ENCODE data around the gene GPBAR1. TPM values are rescaled to one million over a fixed set of nuclear protein-coding genes. Genes with fewer than 3 reads are reported as not detected.

Gene GPBAR1
- polyA plus RNA-seq, 1 of the 3 experiments (the other 2 are of a cell fraction), result 0.13 TPM

GRCh38 chr2:218249691-218250090 lies 11.1 kb upstream of the GPBAR1 start:
- H3K9ac ChIP-seq, result no peak overlapping the region
- ChIA-PET CTCF (no interaction called here), POLR2A (no interaction called here)
- H3K9me2 ChIP-seq, result no peaks in the 10 kb centered on the region
- no peak for TF ChIP-seq YY1 (IDR thresholded peaks at IDR 0.05; ENCODE audit: low read depth)
- TF ChIP-seq USF1 (IDR thresholded peaks at IDR 0.05; ENCODE audit: borderline replicate concordance, low read depth), result no peak
- no peak for TF ChIP-seq RCOR1 (IDR thresholded peaks at IDR 0.05; ENCODE audit: low read length)
- H3F3A ChIP-seq (replicated peaks; ENCODE audit: insufficient read depth), result peaks cover 41% of the 10 kb centered on the region
- no peak overlapping the region for H3K27ac ChIP-seq (ENCODE audit: low read depth in 2 of 2, low read length in 1 of 2)
- no peaks in the 10 kb centered on the region for H4K20me1 ChIP-seq (ENCODE audit: insufficient read depth)
- no peak overlapping the region for H3K4me3 ChIP-seq (ENCODE audit: low read depth in 2 of 2, low read length in 1 of 2)
- H3K36me3 ChIP-seq (replicated peaks in 1 of 2; ENCODE audit: control insufficient read depth in 1 of 2, insufficient read depth in 2 of 2, low read length in 1 of 2), result peaks cover 65 to 76% of the 10 kb centered on the region in 2 experiments
- H3K4me2 ChIP-seq, result no peak overlapping the region
- peaks cover 39% of the 10 kb centered on the region; the same call in 1 of the 2 replicates for H3K79me2 ChIP-seq (ENCODE audit: insufficient read depth)
- no peak for DNase-seq
- H3K4me1 ChIP-seq (ENCODE audit: control insufficient read depth in 1 of 2, insufficient read depth in 2 of 2, low read depth in 1 of 2, low read length in 1 of 2), result no peaks in the 10 kb centered on the region
- H2AFZ ChIP-seq (ENCODE audit: low read depth), result no peak overlapping the region
- no peaks in the 10 kb centered on the region for H3K9me3 ChIP-seq
- 96% methylated on average over 13 of the region's 13 CpGs for WGBS (ENCODE audit: low lambda C conversion rate)
- H3K27me3 ChIP-seq (ENCODE audit: insufficient read depth), result no peaks in the 10 kb centered on the region

GRCh38 chr2:218252509-218253231 lies 8.1 kb upstream of the GPBAR1 start:
- WGBS (ENCODE audit: low lambda C conversion rate), result 79% methylated on average over 7 of the region's 7 CpGs
- POLR2A ChIA-PET, result no interaction called here
- Histone ChIP-seq H4K20me1 (ENCODE audit: insufficient read depth) (no peaks in the 10 kb centered on the region), H3K9me2 (no peaks in the 10 kb centered on the region), H3K9me3 (no peaks in the 10 kb centered on the region), H2AFZ (ENCODE audit: low read depth) (no peak overlapping the region), H3K79me2 (ENCODE audit: insufficient read depth) (peaks cover 19% of the 10 kb centered on the region; the same call in 1 of the 2 replicates), H3K4me3 (ENCODE audit: low read depth in 2 of 2, low read length in 1 of 2) (no peak overlapping the region), H3K27ac (ENCODE audit: low read depth in 2 of 2, low read length in 1 of 2) (no peak overlapping the region), H3K4me1 (ENCODE audit: control insufficient read depth in 1 of 2, insufficient read depth in 2 of 2, low read depth in 1 of 2, low read length in 1 of 2) (no peaks in the 10 kb centered on the region), H3K27me3 (ENCODE audit: insufficient read depth) (no peaks in the 10 kb centered on the region), H3K9ac (no peak overlapping the region), H3K4me2 (no peak overlapping the region), H3F3A (replicated peaks; ENCODE audit: insufficient read depth) (peaks cover 71% of the 10 kb centered on the region), H3K36me3 (replicated peaks in 1 of 2; ENCODE audit: control insufficient read depth in 1 of 2, insufficient read depth in 2 of 2, low read length in 1 of 2) (peaks cover 62 to 64% of the 10 kb centered on the region in 2 experiments)
- DNase-seq, result no peak
- CTCF ChIA-PET, result interaction anchor here (1.6 kb wide), 1 partner anchor 19 kb away, joined by 6 read pairs; no protein-coding TSS in a partner anchor
- TF ChIP-seq RFX5 (IDR thresholded peaks at IDR 0.05; ENCODE audit: low read length), result no peak
- no peak for TF ChIP-seq GATA2 (CRISPR knock-in tag; IDR thresholded peaks at IDR 0.05)
- TF ChIP-seq YY1 (IDR thresholded peaks at IDR 0.05; ENCODE audit: low read depth), result no peak
- TF ChIP-seq FOXJ3 (CRISPR knock-in tag; IDR thresholded peaks at IDR 0.05), result no peak
- TF ChIP-seq GABPA (IDR thresholded peaks at IDR 0.05; ENCODE audit: low read depth), result no peak
- TF ChIP-seq CTCF (IDR thresholded peaks at IDR 0.05), result no peak
- no peak for TF ChIP-seq MXI1 (IDR thresholded peaks at IDR 0.05; ENCODE audit: low read depth, low read length)
- TF ChIP-seq POLR2AphosphoS5 (IDR thresholded peaks at IDR 0.05; ENCODE audit: low read depth, low read length), result no peak
- no peak for TF ChIP-seq ELF1 (IDR thresholded peaks at IDR 0.05)
- TF ChIP-seq EP300 (IDR thresholded peaks at IDR 0.05; ENCODE audit: borderline replicate concordance in 1 of 2, low read depth in 1 of 2, low read length in 1 of 2), result no peak
- no peak for TF ChIP-seq USF1 (IDR thresholded peaks at IDR 0.05; ENCODE audit: borderline replicate concordance, low read depth)
- no peak for TF ChIP-seq PBX3 (IDR thresholded peaks at IDR 0.05)
- TF ChIP-seq NRF1 (IDR thresholded peaks at IDR 0.05; ENCODE audit: low read depth, low read length), result no peak
- TF ChIP-seq SIN3A (IDR thresholded peaks at IDR 0.05; ENCODE audit: borderline replicate concordance, low read depth, low read length), result no peak
- TF ChIP-seq TAF1 (IDR thresholded peaks at IDR 0.05; ENCODE audit: borderline replicate concordance, low read depth, low read length), result no peak

All from SK-N-SH (cell line).